Hippocampal formation (tissue), 2 donors: ENCODE measurements around the gene HELZ.
"Not testable (repeated sequence)": the region's sequence is repeated elsewhere in the genome, so short reads cannot be mapped to it uniquely, and the experiment has no call there.

ENCODE experiments used
- DNase-seq, 2 donors: peaks; one replicate each; lab custom pipeline; 2025; lab: John Stamatoyannopoulos, UW

The HELZ gene

DNA sequence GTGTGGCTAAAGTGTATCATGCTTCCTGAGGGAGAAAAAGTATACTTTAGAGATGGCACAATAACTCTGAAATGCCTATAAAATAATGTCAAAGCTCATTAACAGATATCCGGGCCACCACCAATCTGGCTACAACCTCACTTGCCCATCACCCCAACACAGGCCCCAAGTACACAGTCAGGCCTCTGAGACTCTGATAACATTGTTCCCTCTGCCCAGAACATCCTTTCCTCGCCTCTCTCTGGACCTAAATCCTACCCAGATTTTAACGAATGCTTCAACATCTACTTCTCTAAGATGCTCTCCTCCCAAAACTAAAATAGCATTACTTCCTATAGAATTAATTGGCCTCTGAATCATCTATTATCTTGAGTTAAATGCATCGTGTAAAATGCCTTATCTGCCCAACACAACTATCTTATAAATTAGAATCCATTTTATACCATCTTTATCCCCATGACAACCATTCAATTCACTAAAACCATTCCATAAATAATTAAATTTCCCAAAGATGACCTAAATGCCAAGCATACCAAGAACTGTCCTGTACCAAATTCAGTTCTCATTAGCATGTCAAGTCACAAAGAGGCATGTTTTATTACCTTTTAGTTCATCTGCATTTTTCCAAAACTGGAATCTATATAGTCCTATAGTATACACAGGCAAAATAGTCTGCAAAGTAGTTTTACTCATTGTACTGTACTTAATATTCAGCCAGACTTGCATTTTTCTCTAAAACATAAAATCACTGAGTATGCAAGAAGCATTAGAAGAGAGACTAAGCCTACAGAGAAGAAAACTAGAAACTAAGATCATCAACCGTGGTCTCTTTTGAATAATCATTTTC, 15.7 kb downstream of the HELZ start:
- no peak for DNase-seq

DNA sequence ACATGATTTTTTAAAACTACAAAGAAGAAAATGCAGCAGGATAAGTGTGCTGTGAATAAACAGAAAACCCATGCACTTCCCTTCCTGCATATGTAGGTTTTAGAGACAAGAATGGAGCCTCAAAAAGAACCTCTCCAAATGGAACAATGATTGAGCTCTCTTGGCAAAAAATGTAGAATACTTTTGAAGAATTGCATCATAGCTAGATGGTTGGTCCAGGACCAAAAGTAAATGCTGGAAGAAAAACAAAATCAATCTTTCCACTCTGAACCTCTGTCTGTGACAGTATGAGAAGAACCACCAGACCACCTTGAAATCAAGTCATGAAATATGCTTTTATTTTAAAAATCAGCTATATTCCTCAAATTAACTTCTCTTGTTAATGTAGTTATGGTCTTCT, 17.5 kb downstream of the HELZ start:
- no peak for DNase-seq

DNA sequence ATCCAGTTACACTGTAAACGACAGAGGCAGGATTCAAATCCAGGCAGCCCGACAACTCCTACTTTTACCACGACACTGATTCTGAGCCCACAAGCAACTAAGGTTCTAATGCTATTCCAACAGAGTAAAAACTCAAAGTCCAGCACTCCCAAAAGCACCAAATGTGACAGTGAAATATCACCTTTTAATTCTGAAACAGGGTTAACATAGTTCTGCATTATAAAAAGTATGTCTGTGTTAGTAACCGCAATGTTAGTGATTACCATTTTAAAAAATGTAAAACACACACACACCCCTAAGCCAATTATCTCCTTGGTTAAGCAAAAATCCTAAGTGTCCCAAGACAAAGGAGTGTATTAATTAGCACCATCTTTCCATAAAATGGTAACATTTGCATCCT, 19.7 kb downstream of the HELZ start:
- no peak for DNase-seq

DNA sequence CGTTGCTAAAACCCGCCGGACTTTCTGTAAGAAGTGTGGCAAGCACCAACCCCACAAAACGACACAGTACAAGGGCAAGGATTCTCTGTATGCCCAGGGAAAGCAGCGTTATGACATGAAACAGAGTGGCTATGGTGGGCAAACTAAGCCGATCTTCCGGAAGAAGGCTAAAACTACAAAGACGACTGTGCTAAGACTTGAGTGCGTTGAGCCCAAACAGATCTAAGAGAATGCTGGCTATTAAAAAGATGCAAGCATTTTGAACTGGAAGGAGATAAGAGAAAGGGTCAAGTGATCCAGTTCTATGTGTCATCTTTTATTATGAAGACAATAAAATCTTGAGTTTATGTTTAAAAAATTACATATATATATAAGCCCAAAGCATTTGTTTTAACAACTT, 20.3 kb downstream of the HELZ start:
- DNase-seq: no peak

DNA sequence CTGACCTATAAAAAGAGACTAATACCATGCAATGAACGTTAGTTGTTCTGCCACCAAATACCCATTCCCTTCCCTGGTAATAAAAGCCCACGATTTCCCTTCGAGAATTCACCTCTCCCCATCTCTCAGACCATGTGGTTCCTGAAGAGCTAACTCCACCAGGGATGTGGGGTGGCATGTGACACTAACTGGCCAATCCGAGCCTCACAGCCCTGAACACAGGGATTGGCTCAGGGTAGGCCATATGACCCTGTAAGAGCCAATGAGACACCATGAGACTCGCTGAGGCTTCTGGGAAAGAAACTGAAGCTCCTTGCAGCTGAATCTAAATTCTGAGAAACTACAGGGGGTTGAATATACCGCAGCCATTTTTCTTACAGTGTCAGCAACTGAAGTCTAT, 21.1 kb downstream of the HELZ start:
- DNase-seq: no peak

DNA sequence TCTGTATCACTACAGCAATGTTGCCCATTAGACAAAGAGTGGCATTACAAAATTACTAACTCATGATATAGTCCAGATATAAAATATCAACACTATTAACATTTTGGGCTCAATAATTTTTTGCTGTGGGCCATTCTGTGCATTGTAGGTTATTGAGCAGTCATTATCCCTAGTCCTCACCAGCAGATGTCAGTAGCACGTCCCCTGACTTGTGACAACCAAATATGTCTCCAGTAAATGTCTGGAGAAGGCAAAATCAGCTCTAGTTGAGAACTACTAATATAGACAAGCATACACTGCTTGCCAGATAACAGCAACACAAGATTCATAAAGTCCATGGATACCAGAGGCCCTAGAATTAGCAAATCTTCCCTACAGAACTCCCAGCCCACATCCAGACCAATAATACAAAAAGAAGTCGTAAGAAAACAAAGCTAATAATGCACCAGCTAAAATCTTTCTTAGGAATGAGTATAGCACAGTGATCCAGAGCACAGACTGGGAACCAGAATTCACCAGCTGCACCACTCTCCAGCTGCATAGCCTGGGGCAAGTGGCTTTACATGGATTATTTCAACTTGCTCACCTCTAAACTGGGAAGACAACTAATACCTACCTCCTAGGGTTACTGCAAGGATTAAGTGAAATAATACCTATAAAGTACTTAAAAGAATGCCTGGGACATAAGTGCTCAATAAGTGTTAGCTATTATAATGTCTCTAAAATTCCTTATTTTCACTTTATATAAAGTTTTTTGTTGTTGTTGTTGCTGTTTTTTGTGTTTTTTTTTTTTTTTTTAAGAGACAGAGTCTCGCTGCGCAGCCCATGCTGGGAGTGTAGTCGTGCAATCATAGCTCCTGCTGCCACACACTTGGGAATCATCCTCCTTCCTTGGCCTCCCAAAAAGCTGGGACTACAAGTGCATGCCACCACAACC, 23.7 kb downstream of the HELZ start:
- no peak for DNase-seq

DNA sequence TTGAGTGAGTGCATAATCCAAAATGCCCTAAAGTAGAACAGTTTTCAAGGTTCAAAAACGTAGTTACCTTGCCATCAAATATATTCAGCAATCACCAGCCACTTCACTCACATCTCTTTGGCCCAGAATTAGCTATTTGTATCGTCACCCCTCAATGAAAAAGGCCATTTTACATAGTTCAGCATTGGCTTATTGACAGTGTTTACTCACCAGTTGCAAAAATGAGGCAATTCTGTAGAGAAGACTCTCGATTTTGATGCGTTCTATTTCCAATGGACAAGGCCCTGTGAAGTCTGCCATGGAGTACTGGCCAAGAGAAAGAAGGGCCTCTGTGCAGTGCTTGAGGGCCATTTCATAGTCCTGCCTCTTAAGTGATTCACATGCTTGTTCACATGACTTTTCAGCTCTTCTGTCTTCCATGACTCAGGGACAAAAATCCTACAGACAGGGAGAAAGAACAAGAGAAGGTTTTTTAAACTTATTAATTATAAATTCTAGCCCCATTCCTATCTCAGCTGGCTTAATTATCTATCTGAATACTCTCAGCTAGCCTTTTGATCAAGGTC, 26.5 kb downstream of the HELZ start:
- no peak for DNase-seq

DNA sequence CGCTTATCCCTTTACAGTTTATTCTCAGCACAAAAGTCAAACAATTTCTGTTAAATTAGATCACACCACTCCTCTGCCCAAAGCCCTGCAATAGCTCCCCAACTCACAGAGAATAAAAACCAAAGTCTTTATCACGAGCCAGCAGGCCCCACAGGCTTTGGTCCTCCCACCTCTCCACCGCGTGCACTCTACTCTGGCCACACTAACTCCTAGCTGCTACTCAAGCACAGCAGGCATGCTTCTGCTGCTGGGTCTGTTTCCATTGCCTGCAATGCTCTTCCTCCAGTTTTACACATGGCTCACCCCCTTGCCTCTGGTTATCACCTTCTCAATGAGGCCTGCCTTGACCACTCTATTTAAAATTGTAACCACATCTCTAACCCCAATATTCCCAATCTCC, 27.6 kb downstream of the HELZ start:
- no peak for DNase-seq

DNA sequence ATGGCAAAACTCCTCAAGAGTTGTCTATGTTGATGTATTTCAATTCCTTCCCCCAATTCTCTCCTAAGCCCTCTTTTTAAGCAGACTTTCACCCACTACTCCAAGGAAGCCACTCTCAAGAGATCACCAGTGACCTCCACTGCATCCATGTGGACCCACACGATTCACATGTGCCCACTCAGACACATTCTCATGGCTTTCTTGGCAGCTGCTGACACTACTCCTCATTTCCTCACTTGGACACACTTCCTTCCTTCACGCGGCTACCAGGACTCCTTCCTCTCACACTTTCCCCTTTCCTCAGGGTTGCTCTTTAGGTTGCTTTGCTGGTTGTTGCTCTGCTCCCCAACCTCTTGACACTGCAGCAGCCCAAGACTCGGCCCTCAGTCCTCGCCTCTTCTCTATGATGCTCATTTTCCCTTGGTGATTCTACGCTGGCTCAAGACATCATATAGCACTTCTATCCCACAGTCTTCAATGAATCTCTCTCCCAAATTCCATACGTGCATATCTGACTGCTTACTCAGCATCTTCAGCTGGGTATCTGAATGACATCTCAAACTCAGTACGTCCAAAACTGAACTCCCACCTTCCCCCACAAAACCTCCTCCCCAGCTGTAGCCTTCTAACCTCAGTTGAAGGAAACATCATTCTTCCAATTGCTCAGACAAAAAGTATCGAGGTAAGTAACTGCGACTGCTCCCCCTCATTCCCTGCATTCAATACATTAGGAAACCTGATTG, 28.2 kb downstream of the HELZ start:
- no peak for DNase-seq

DNA sequence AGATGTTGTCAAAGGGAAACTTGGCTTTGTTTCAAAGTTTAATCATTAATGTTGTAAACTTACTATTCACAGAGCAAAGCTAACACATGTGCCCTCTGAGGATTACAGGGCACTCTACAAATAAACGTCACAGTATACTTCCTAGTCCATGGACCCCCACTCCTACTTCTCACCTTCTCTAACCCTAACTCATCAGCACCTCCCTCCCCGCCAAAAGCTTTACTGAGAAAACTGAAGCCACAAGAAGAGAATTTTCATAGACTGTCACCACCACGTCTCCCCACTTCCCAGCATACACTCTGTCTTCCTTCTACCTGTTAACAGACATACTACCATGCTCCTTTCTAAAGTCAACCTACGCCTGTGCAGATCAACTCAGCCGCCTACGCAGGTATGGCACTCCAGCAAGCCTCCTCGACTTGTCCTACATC, 29.0 kb downstream of the HELZ start:
- no peak for DNase-seq

DNA sequence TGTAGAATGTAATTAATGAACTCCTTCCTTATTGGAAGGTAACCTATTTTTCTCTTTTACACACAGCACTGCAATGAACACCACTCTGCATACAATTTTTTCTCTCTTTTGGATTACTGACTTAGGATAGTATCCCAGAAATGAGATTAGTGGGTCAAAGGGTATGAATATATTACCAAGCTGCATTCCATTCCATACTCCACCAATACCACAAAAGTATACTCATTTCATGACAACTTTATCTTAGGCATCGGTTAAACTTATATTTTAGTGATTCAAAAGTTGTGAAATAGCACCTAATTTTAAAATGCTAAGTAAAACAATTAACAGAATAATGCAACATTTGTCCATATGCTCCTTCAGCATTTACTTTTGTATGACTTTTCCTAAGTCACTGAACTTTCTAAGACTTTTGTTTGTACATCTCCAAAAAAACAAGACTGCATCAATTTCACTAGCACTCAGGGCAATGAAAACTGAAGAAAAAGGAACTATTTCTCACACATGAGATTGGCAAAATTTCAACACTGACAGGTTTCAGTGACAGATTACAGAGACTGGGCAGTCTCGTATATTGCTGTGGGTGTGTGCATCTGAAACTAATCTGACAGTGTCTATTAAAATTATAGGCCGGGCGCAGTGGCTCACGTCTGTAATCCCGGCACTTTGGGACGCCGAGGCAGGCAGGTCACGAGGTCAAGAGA, 32.1 kb downstream of the HELZ start:
- DNase-seq: no peak

DNA sequence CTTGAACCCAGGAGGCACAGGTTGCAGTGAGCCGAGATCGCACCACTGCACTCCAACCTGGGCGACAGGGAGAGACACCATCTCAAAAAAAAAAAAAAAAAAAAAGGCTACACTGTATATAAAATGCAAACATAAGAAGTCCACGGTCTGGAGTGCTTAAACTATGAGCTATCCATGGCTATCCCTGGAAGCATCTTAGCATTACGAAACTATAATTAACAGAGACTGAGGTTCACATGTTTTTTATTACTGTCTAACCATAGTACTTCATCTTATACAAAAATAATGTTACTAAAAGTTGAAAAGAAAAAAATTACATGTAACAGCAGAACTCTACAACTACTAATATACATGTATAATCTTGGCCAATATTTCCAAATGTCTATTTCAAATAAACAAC, 32.8 kb downstream of the HELZ start:
- no peak for DNase-seq

DNA sequence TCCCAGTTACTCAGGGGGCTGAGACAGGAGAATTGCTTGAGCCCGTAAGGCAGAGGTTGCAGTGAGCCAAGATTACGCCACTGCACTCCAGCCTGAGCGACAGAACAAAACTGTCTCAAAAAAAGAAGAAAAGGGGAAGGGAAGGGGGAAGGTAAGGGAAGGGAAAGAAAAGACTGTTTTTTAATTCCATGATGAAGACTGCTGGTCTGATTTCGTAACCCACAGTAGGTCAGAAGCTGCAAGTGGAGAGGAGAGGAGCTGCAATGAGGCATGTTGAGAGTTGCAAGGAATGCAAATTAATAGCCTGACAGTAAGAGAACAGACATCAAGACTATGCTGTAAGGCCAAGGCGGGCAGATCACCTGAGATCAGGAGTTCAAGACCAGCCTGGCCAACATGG, 33.3 kb downstream of the HELZ start:
- no peak for DNase-seq

DNA sequence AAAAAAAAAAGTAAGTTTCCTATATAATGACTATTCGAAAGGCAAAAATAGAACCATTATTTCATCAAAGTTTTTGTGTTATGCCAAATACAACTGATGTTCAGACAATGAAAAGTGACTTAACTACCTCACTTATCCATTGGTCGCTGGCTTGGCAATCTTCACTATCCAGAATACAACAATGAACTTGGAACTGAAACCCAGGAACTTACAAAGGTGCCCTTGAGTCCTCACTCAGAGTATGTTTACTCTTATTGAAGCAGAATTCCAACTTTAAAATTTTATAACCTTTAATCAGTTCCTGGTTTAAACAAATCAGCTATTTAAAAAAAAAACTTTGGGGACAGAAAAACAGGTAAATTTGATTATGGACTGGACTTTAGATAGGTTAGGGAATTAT, 34.1 kb downstream of the HELZ start:
- DNase-seq: no peak

DNA sequence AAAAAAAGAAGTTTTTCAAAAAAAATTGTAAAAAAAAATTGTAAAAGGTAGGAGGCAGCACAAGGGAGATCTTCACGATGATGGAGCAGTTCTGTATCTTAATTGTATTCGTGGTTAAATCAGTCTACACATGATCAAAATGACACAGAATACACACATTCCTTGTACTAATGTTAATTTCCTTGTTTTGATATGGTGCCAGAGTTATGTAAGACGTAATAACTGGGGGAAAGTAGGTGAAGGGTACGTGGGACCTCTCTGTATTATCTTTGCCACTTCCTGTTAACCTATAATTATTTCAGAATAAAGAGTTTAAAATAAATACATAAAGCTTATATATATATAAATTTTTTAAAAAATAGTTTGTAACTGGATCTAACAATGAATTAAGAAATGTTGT, 36.8 kb downstream of the HELZ start:
- DNase-seq: no peak

DNA sequence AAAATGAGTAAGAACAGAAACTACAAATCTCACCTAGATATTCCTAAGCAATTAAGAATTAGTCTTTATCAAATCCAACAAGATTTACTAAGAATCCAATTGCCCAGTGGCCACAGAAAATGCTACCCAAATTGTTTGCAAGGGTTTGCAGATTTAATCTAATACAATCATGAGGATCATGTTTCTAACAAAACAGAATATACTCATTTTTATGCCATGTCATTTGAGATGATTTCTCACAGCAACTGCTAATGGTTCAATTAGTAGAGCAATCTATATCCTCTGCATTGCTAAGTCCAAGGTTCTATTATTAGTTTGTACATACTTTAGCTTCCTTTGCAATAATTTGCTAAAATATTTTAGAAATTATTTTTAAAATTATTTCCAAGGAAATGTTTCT, 41.2 kb downstream of the HELZ start:
- no peak for DNase-seq

DNA sequence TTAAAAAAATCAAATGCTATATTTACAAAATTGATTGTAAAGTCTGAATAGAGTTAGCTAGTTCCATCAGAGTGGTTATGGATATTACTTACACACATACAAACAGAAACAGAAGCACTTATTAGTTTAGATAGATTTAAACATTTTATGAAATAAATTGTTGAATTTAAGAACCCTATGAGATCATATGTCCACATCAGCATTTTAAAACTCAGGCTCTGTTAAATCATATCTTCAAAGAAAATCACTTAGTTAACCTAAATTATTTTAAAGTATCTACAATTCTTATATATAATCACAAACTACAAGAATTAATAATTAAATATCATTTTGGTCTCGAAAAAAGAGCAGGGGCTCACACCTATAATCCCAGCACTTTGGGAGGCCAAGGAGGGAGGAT, 42.5 kb downstream of the HELZ start:
- no peak for DNase-seq

DNA sequence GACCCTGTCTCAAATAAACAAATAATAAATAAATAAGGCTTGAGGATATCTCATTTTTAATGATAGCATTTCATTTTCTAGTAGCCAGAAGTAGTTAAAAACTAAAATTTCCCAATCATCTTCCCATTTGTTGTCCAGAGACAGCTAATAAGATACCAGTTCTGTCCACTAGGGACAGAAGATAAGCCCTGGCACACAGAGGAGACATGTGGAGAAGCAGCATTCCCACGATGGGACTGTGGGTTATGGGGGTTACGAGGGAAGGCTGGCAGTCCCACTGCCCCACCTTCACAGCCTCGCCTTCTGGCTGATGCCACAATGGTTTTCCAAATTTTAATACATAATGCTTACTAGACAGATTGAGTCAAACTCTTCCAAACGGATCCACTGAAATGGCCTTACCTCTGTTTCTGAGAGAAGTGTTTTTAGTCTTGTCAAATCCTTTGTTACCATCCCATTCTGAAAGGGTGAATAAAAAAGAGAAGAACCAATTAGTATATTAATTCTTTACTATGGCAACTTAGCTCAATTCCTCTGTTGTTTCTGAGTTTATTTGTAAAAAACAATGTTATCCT, 44.2 kb downstream of the HELZ start:
- no peak for DNase-seq

DNA sequence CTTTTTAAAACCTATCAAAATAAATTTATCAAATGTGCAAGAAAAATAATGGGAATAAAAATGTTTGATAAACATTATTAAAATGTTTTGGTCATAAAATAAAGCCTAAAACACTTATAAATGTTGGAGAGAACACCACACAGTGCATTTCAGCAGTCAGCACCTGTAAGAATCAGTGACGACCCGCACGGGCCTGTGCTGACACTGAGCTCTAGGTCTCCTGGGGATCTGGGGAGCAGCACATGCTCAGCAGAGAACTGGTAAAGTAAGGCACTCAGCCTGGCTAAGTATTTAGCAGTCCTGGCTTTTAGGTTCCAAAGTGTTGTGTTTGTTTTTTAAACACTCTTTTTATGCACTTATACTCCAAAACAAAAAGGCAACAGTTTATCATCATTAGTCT, 46.9 kb downstream of the HELZ start:
- DNase-seq: no peak

DNA sequence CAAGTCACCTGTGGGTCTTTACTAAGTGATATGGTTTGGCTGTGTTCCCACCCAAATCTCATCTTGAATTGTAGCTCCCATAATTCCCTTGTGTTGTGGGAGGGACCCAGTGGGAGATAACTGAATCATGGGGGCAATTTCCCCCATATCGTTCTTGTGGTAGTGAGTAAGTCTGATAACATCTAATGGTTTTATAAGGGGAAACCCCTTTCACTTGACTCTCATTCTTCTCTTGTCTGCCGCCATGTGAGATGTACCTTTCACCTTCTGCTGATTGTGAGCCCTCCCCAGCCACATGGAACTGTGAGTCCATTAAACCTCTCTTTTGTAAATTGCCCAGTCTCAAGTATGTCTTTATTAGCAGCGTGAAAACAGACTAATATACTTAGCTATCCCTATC, 48.0 kb downstream of the HELZ start:
- not testable (repeated sequence) for DNase-seq

DNA sequence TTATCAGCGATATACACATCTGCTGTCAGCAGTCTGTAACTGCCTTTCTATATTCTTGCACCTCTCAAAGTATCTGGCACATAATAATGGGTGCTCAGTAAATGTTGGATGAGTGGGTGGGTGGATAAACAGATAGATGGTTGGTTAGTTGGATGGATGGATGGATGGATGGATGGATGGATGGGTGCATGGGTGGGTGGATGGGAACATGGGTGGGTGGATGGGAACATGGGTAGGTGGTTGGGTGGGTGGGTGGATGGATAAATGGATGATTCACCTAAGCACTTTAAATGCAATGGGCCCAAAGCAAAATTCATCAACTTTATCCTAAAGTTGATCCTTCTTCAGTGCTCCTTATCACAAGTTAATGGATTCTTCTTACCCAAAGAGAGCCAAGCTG, 48.6 kb downstream of the HELZ start:
- DNase-seq: no peak
